Measurements from ENCODE around the gene ANXA6.

ANXA6 gene

DNA sequence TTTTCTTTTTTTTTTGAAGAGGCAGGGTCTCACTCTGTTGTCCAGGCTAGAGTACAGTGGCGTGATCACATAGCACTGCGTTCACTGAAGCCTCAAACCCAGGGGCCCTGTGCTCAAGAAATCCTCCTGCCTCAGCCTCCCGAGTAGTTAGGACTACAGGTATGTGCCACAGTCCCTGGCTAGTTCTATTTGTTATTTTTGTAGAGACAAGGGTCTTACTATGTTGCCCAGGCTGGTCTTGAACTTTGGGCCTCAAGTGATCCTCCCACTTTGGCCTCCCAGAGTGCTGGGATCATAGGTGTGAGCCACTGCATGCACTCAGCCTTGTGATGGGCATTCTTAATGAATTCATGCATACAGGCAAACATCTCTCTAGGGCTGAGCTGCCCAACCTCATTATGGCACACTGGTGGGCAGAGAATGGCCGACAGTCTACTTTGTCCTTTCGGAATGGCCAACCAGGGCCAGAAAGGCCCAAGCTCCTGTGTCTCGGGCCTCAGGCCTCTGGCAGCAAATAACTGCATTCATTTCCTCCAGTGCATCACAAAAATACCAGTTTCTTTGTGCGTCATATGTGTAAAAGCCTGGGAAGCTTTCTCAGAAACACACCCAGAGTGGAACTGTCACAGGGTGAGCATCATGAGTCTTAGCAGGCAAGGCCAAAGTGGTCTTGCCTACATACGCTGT is 27.2 kb downstream of the ANXA6 start:
- DNase-seq (ENCODE audit: low spot score), result no peak

DNA sequence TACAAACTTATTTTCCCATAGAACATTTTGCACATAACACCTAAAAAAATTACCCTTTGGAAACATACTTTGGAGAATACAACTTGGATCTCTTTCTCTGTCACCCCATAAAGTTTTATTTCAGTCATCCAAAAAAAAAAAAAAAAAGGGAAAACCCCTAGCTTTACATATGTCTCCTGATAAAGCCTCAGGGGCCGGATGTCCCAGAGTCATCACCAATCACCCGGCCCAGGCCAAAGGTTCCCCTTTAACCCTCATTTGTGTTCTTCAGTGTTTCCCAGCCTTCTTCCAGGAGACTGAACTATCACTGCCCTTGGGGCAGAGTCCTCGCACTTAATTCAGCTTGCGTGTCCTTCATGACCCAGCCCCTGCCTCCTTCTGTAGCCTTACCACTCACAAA is 28.8 kb downstream of the ANXA6 start:
- no peak for DNase-seq (ENCODE audit: low spot score)

DNA sequence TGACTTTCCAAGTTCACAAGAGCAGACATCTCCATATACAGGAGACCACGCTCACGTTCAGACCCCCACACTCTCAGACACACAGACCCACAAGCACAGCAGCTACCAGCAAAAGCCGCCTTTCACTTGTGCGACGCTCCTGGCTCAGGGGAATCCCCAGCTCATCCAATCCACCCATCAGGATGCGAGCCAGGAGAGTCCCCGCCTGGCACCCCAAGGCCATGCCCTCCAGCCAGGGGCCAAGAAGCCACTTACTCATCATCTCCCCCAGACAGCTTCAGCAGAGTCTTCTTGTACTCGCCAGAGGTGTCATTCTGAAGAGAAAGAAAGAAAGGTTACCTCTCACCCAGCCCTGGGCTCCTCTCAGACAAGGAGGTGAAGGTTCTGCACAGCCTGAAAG is 29.7 kb downstream of the ANXA6 start:
- no peak for DNase-seq (ENCODE audit: low spot score)

DNA sequence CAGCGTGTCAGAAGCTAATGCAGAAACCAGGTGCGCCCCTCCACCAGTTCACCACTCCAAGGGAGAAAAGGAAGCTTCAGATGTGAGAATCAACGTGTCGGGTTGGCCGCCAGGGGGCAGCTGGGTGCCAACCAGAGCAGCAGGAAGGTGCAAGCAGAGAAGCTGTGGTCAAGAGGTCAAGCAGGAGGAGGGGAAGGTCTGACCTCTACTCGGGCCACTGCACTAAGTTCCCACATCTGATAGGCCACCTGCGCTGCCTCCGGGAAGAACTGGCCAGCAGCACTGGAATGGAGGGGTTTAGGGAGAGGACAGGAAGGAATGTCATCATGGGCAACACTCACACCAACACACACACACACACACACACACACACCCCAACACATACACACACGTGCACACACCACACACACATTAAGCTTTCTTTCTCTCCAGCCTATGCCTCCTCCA is 31.4 kb downstream of the ANXA6 start:
- DNase-seq (ENCODE audit: low spot score), result peak; percentile 66

DNA sequence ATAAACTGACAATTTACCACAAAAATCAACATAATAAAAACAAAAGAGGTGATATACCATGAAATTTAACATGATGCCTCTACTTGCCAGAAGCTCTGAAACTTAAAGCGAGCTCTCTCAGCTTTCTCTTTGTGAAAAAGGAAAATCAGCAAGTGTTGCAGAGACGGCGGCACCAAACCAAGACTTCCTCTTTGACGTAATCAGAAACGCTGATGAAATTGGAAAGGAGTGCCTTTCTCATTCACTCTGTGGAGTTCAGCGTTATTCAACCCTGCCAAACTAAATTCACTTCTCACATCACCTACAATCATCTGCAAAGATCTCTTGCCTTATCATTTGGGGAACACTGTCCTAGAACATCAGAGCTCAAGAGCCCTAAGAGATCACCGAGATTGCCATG is 32.2 kb downstream of the ANXA6 start:
- no peak for DNase-seq (ENCODE audit: low spot score)

DNA sequence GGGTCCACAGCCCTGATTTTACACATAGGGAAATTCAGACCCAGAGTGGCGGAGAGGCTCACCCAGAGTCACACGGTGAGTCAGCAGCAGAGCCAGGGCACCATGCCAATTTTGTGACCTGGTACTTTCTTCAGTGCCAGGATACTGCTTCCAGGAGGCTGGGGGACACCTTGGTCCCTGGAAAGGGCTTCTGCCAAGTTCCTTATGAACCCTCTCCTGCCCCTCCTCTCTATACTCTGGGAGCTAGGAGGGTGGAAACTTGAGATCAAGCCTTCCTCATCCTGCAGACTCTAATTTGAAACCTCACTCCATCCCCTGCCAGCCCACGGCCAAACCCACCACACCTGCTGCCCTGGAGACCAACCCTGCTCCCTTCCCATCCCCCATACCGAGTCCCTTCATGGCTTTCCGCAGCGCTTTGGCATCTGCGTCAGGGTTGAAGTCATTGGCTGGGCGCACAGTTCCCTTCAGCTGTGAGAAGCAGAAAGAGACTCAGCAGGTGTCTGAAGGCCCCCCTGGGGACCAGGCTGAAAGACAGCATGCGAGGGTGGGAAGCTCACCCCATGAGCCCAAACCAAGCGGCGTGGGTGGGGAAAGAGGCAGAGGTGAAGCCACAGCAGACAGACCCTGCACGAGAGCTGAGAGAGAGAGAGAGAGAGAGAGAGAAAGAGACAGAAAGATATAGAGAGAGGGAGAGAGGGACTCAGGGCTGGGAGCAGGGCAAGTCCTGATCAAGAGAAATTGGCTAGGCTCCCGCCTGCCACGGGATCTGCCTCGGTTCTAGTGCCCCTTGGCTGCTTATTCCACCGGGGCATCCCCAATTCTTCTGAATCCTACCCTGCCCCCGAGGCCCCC is 33.5 kb downstream of the ANXA6 start:
- no peak for DNase-seq (ENCODE audit: low spot score)

DNA sequence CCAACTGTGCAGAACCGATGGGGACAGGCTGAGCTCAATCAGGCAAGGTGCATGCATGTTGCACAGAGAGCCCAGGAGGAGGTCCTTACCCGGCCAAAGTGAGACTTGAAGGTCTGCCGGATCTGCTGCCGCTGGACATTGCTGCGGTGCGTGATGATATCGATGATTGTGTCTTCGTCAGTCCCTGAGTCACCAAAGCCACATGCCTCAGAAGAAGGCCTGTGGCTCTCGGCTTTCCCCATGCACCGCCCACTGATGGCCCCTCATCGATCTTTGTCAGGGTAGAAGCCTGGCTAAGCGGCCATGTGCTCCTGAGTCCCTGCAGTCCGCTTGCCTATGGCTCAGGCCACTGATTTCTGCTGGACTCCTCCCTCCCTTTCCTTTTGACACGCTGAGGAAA is 34.8 kb downstream of the ANXA6 start:
- no peak for DNase-seq (ENCODE audit: low spot score)

DNA sequence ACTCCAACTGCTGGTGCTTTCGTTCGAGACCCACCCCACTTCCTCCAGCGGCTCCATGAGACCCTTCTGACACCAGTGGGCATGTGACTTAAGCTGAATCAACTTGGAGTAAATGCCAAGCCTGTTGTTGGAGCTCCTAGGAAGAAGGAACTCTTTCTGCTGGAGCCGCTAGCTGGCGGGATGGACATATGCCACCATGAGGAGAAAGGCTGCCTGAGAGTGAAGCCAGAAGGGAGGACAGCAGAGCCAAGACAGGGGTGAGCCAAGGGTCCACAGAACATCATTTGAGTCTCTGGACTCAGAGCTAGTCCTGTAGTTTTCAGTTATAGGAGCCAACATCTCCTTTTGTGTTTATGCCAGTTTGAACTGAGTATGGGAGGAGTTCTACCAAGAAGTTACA is 35.9 kb downstream of the ANXA6 start:
- no peak for DNase-seq (ENCODE audit: low spot score)

DNA sequence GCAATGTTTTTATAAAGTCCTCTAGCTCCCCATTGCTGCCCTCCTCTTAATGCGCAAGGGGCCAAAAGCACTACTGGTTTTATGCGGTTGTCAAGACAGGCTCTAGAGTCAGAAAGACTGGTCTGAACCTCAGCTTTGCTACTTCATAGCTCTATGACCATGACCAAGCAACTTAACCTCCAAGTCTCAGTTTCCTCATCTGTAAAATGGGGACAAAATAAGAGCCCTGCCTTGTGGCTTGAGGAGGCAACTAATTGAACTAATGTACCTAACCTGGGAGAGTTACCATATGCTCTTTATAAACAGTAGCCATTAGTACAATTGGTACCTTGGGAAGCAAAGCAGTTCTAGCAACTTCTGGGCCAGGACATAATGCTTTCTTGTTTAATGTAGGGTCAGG is 36.5 kb downstream of the ANXA6 start:
- DNase-seq (ENCODE audit: low spot score), result no peak

DNA sequence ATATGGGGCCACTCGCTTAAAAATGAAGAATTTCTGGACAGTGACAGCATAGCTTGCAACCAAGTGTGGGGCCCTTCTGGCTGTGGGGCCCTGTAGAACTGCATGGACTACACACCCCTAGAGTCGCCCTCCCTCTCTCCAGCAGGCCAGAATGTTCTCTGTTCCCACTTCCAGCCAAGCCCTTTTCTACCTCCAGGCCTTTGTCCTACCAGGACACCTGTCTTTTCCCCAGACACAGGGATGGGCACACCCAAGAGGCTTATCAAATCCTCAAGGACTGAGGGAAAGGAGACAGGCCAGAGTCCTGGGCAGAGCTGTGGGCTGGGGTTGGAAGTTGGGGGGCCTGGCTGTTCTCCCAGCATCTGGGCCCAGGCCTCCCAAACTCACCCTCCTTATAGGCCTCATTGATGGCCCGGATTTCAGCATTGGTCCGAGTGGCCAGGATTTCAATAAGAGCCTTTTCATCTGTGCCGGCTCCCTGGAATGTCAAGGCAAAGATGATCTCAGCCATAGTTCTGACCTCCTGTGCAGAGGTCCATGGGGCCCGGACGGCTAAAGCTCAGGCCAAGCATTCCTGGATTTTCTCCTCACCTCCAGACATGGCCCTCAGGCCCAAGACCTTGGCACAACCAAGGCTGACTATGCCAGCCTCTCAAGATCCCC is 38.5 kb downstream of the ANXA6 start:
- DNase-seq (ENCODE audit: low spot score), result no peak

DNA sequence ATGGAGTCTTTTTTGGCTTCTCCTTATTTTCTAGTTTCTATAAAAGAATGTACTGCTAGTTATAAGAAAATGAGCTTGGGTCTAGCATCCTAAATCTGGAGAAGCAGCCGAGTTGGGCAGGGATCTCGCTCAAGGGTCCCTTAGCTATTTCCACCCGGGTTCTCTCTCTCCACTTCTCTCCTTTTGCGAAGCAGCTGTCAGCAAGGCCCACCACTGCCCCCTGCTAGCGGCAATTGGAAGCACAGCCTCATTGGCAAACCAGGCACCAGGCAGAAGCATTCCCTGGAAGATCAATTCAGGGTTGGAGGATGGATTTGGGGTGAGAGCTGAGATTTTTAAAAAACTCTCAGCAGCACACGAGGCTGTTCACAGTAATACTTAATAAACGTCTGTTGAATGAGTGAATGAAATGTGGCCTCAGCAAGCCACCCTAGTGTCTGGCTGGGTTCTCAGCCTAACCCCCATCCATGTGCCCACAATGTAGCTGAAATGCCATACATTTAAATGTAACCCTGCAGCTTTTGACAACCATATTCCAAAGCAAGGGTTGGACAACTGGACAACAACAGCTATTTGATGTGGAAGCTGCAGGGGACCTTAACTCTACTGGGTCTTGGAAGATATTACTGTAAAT is 42.2 kb downstream of the ANXA6 start:
- peak; percentile 75 for DNase-seq (ENCODE audit: low spot score)

DNA sequence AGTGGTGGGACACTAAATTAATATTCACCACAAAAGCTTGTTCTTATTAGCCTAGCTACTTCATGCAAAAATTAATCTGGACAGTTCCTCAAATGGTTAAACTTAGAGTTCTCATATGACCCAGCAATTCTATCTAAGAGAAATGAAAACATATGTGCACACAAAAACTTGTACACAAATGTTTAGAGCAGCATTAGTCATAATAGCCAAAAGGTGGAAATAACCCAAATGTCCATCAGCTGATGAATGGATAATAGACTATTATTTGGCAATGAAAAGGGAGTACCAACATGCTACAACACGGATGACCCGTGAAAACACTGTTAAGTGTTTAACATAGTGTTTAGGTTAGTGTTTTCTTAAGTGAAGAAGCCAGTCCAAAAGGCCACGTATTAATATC is 43.9 kb downstream of the ANXA6 start:
- no peak for DNase-seq (ENCODE audit: low spot score)

DNA sequence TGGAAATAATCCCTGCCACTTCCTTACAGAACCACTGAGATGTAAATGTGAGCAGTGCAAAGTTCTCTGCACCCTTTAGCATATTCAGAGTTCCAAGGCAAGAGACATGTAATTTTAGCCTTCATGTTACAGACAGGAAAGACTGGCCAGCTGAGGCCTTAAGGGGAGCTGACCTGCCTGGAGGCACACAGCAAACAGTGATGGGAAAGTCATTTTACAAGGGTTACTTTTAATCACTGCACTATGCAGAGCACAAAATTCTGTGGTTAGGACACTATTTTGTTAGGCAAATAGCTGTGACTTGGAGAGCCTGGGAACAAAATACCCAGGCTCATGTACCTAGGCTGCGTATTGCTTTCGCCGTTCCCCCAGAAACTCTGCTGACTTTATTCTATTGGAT is 46.6 kb downstream of the ANXA6 start:
- no peak for DNase-seq (ENCODE audit: low spot score)

DNA sequence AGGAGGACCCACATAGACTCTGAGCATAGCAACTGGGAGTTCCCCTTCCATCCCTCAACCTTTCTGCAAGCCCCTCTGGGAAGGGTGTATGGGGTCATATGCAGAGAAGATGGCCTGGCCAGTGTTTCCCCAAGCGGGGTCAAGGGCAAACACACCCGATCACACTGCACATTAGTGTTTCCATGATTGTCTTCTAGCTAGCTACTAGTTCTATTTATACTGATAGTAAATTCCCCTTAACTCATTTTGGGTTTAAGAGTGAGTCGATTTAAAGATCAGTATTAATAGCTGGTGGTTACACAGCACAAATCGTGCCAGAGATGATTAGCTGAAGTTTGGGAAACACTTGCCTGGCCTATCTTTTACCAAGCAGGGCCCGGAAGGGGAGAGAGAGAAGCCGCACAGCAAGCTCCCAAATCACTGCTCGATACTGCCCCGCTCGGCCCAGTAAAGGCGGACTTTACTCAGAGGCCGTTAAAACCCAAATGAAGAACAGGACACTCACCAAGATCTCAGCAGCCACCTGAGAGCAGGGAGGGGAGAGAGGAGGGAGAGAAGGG is 47.4 kb downstream of the ANXA6 start:
- no peak for DNase-seq (ENCODE audit: low spot score)

DNA sequence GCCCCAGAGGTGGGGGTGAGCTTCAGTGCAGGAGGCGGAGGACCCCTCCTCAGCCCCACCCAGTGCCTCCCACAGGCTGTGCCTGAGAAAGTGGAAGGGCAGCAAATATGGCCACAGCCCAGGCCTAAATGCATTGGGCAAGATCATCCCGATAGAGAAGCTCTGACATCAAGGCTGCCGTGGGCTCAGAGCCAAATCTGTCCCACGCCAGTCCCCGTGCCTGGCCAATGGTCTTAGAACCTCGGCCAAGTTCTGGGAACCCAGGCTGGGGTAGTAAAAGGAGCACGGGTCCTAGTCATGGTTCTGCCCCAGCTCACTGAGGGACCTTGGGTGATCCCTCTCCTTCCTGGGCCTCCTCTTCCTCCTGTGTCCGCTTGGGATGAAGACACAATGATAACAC is 49.0 kb downstream of the ANXA6 start:
- no peak for DNase-seq (ENCODE audit: low spot score)

DNA sequence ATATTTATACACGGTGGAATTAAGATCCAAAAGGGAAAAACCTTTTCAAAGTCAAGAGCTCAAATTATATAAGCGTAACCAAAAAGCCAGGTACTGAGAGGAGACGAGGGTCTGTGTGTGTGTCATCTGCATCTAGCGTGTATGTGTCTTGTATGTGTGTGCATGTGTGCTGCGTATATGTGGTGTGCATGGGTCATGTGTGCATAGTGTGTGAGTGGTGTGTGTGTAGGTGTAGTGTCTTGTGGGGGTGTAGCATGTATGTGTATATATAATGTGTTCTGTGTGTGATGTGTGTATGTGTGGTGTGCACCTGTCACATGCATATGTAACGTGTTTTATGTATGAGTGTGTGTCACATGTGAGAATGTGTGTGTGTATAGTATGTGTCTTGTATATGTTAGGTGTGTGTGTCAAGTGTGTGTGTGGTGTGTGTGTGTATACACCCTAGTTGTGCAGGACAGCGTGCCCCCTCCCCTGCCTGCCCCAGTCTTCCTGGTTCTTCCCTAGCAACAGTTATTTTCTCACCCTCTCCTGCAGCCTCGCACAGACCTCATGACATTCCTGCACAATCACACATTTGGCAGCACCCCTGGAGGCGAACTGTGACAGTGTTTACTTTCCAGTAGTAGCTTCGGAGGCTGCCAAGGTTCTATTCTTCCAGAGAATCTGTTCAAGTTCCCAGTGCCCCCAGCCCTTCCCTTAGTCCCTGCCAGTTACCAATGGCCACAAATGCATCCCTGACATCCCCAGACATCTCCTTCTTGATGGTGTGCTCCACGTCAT is 49.6 kb downstream of the ANXA6 start:
- DNase-seq (ENCODE audit: low spot score), result no peak

DNA sequence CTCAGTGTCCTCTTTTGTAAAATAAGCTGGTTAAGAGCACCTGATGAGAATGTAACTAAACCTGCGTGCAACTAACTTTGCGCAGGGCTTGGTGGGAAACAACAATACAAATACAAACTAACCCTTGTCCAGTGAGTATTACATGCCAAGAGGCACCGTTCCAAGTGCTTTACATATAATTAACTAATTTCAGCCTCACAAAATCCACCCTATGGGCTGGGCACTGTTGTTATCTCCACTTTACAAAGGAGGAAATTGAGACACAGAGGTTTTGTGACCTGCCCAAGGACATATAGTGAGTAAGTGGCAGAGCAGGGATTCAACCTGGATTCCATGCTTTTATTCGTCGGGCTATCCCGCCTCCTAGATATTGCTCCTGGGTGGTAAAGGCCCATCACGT is 50.5 kb downstream of the ANXA6 start:
- no peak for DNase-seq (ENCODE audit: low spot score)

DNA sequence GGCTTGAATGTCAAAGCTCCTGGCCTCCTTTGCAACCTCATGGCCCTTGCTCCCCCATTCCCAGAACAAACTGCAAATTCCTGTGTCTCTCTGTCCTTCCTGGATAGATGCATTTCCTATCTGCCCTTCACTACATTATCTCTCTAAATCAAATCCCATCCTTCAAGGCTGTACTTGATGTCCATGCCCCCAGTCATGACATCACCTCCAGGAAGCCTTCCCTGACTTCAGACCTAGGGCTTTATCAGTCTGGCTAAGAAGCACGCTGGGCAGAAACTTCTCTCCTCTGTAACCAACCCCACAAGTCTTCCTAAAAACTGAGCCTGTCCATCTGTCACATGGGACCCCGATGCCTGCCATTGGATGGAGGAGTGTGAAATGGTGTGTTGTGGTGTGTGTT is 51.1 kb downstream of the ANXA6 start:
- DNase-seq (ENCODE audit: low spot score), result no peak

DNA sequence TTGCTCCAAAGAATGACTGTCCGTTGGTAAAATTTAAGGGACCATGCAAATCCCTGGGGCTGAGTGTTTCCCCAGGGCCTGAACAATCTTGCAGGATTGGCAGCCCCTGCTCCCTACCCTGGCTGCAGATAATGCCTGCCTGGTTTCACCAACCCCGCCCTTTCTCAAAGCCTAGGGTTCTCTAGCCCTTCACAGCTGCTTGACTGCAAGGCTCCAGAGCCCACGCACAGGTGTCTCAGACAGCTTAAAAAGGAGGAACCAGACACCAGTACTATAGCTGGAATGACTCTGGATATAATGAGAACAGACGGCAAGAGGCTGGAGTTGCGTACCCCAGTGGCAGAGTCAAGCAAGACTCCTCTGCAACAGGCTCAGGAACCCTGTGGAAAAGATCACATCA is 51.5 kb downstream of the ANXA6 start:
- no peak for DNase-seq (ENCODE audit: low spot score)

DNA sequence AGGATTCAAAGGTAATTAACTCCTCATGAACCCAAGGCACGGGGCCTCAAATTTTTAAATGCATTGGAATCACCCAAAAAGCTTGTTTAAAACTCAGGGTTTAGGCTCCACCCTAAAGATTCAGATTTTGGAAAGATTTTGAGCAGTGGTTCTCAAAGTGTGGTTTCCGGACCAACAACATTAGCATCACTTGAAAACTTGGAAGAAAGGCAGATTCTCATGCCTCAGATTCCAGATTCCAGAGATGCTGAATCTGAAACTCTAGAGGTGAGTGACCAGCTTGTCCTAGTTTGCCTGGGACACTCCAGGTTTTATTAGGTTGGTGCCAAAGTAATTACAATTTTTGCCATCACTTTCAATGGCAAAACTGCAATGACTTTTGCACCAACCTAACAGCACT is 52.0 kb downstream of the ANXA6 start:
- no peak for DNase-seq (ENCODE audit: low spot score)

DNA sequence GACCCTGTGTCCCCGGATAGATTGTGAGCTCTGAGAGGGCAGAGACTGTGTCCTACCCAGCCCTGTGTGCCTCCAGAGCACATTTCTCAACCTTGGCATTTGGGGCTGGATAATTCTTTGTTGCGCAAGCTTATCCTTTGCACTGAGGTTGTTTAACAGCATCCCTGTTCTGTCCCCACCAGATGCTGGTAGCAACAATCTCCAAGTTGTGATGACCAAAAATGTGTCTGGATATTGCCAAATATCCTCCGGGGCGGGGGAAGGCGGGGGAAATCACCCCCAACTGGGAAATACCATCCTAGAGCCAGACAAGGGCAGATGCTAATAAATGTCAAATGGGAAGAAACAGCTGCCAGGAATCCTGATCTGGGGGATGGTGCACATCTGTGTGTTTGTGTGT is 52.8 kb downstream of the ANXA6 start:
- DNase-seq (ENCODE audit: low spot score), result no peak

DNA sequence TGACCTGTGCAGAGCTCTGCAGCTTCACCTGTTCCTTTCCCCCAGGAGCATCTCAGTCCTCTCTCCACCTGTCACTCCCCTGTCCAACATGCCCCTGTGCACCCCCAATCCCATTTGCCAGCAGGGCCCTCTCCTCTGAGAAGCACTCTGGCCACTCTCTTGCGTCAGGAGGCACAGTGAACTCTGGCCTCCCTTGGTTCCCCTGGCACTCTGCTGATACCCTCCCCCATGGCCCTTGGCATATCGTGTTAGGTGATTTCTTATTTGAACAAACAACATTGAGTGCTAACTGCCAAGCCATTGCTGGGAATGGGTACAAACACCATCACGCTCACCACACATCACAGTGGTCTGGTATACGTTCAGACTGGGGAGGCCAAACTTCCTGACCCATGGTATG is 55.8 kb downstream of the ANXA6 start:
- DNase-seq (ENCODE audit: low spot score), result no peak
